GM13977 (cell line): ENCODE measurements around the gene RASGRF2.
"Not testable (repeated sequence)": the region's sequence is repeated elsewhere in the genome, so short reads cannot be mapped to it uniquely, and the experiment has no call there.

Experiments
- DNase-seq: peaks from one replicate; pipeline ENCODE4 v3.0.0; 2012; ENCODE audit warnings: low spot score
- in situ Hi-C: fragments of 300-500 bp; cut with MboI; formaldehyde crosslinking; loops from one replicate; pipeline ENCODE4 v1.12.0; 2022; ENCODE audit warnings: low sequenced_read_pairs, low pct_unique_long_range_greater_than_20kb, mixed read lengths, inconsistent platforms; ENCODE audit not compliant: unreplicated experiment
- TF ChIP-seq, protein P1 (sequence below): IDR thresholded peaks from 2 replicates; pipeline ENCODE4 v1.5.1; 2012; ENCODE audit warnings: mild to moderate bottlenecking, control low read depth; ENCODE audit not compliant: insufficient read depth; ENCODE audit errors: extremely low read depth, missing control alignments

The RASGRF2 gene

DNA sequence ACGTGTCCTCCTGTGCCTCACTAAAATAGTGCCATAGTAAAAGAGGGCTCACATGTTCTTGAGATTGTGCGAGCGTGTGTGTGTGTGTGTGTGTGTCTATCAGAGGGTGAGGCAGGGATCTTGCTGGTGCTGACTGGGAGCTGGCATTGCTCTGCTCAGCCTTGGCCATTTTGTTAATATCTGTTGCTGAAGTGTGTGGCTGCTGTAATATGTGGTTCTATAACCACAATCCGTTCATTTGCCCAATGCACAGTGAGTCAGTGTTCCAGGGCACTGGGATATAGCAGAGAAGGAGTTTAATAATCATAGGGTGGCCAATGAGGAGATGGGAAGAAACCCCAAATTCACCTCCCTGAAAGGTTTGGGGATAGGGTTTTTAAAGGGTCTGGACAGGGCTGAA, 61.3 kb downstream of the RASGRF2 start:
- no peak for DNase-seq
- in situ Hi-C loops, result no loop called here
- TF ChIP-seq, protein P1, sequence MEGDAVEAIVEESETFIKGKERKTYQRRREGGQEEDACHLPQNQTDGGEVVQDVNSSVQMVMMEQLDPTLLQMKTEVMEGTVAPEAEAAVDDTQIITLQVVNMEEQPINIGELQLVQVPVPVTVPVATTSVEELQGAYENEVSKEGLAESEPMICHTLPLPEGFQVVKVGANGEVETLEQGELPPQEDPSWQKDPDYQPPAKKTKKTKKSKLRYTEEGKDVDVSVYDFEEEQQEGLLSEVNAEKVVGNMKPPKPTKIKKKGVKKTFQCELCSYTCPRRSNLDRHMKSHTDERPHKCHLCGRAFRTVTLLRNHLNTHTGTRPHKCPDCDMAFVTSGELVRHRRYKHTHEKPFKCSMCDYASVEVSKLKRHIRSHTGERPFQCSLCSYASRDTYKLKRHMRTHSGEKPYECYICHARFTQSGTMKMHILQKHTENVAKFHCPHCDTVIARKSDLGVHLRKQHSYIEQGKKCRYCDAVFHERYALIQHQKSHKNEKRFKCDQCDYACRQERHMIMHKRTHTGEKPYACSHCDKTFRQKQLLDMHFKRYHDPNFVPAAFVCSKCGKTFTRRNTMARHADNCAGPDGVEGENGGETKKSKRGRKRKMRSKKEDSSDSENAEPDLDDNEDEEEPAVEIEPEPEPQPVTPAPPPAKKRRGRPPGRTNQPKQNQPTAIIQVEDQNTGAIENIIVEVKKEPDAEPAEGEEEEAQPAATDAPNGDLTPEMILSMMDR, result no peak

DNA sequence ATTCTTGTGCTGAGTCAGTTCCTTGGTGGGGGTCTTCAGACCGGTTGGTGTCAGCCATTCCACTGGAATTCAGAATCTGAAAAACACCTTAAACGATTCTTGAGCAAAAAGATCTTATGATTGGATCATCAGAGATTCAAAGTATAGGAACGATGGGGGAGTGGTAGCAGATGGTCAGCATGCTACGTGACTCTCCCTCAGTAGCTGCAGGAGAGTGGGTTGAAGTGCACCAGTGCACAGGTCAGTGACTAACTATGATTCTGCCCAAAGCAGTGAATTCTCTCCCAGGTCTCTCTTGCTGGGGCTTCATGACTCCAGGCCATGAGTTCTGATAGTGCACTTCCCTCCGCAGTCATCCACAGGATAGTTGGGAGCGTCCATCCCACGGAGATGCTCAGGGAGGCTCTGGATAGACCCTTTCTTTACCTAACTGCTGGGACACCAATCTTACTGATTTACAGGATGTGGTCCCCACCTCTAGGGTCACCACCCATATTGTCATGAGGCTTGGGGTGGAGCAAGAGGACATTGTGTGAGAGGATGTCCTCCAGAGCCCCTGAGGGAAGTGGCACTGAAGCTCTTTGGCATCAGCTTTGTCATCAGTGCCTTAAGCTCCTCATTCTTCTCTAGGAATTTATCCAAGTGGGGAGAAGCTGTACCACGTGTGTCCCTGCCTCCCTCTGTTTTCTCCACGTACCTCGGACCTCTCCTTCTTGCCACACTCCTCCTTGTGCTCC, 62.0 kb downstream of the RASGRF2 start:
- TF ChIP-seq, protein P1, result no peak
- in situ Hi-C loops, result no loop called here
- no peak for DNase-seq

DNA sequence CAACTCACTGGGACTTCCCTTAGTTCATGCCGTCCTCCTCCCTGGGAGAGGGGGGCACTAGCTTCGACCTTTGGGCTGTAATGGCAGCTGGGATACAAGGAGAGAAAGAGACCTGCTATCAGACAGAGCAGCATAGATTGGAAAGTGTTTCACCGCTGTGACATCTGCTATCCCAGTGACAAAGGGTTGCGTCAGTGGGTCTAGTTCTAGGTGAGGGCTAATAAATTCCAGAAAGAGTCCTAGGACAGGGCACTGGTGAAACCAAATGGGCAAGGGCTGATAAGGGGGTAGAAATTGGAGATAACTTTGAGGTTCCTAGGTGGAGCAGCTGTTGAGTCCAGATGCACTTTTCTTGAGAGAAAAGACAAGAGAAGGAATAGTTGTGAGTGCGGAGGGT, 62.5 kb downstream of the RASGRF2 start:
- in situ Hi-C loops, result no loop called here
- TF ChIP-seq, protein P1, result no peak
- no peak for DNase-seq

DNA sequence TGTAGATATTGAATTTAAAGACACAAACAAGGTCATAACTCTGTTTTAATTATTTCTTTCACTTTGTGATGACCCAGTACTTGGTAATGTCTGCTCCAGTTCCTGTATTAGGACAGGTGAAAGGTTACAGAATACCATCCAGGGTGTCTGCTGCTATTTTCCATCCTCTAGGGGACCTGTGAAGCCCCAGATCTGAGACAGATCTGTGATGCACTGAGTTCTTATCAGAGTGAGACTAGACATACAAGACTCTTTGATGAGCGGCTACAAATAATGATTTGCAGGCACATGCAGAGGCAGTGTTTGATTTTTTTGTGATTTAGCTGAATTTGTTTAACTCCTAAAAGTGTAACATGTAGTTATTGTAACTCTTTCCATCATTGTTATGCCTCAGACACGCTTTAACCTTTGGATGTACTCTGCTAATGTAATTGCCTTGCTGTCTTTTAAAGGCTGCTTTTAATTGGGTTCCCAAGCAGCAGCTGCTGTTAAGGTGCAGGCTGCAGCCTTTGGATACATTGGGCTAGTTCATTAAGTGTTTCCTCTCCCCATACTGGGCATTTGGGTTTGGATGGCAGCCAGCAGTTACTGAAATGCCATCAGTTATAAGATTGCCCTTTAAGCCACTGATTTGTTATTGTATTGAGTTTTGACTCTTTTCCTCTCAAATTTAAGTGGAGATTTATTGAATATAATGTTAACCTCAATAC, 63.3 kb downstream of the RASGRF2 start:
- DNase-seq, result no peak
- TF ChIP-seq, protein P1, result no peak

DNA sequence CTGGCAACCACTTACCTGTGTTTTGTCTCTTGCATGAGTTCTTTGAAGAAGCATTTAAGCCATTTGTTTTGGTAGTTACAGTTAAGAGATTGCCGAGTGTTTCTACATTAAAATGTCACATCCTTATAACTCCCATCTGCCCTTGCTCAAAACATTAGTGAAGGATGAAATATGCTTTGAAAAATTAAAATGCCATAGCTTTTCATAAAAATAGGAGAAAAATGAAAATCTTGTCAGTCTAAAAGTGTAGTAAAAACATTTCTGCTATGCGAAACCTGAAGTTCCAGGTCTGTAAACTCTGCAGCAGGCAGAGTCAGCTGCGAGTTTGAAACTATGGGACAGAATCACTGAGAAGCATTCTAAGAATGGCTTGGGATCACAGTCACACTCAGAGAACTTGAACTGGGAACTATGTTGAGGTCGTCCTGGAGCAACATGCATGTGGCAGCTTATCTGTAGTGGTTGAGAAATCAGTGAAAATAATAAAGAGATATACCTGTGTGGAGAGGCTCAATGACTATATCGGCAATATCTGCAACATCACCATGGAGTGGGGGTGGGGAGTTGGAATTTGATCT, 67.4 kb downstream of the RASGRF2 start:
- DNase-seq, result no peak
- in situ Hi-C loops, result no loop called here
- TF ChIP-seq, protein P1, result no peak

More for the DNA sequence above, 63.3 kb downstream of the RASGRF2 start:
- in situ Hi-C loops, result no loop called here

DNA sequence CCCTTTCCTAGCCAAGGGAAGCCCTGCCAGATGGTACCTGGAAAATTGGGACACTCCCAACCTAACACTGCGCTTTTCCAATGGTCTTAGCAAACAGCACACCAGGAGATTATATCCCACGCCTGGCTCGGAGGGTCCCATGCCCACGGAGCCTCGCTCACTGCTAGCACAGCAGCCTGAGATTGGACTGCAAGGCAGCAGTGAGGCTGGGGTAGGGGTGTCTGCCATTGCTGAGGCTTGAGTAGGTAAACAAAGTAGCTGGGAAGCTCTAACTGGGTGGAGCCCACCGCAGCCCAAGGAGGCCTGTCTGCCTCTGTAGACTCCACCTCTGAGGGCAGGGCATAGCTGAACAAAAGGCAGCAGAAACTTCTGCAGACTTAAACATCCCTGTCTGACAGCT, 68.7 kb downstream of the RASGRF2 start:
- DNase-seq, in situ Hi-C loops: not testable (repeated sequence)

DNA sequence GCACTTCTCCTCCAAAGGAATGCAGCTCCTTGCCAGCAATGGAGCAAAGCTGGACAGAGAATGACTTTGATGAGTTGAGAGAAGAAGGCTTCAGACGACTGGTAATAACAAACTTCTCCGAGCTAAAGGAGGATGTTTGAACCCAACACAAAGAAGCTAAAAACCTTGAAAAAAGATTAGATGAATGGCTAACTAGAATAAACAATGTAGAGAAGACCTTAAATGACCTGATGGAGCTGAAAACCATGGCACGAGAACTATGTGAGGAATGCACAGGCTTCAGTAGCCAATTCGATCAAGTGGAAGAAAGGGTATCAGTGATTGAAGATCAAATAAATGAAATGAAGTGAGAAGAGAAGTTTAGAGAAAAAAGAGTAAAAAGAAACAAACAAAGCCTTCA, 69.6 kb downstream of the RASGRF2 start:
- in situ Hi-C loops, DNase-seq: not testable (repeated sequence)

DNA sequence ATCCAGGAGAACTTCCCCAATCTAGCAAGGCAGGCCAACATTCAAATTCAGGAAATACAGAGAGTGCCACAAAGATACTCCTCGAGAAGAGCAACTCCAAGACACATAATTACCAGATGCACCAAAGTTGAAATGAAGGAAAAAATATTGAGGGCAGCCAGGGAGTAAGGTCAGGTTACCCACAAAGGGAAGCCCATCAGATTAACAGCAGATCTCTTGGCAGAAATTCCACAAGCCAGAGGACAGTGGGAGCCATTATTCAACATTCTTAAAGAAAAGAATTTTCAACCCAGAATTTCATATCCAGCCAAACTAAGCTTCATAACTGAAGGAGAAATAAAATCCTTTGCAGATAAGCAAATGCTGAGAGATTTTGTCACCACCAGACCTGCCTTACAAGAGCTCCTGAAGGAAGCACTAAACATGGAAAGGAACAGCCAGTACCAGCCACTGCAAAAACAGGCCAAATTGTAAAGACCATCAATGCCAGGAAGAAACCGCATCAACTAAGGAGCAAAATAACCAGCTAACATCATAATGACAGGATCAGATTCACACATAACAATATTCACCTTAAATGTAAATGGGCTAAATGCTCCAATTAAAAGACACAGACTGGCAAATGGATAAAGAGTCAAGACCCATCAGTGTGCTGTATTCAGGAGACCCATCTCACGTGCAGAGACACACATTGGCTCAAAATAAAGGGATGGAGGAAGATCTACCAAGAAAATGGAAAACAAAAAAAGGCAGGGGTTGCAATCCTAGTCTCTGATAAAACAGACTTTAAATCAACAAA, 70.3 kb downstream of the RASGRF2 start:
- DNase-seq, in situ Hi-C loops: not testable (repeated sequence)
